ENCODE results near the gene SLC25A1. TPM values are rescaled to one million over a fixed set of nuclear protein-coding genes. Genes with fewer than 3 reads are reported as not detected.

SLC25A1 gene
- polyA plus RNA-seq, 1 of the 3 experiments (the other 2 are of a cell fraction), result 44.7 TPM

GRCh38 chr22:19184276-19184997 is 5.9 kb upstream of the SLC25A1 start:
- Histone ChIP-seq H3K9me2 (no peaks in the 10 kb centered on the region), H3K4me2 (no peak overlapping the region), H3K9ac (no peak overlapping the region), H4K20me1 (ENCODE audit: insufficient read depth) (no peaks in the 10 kb centered on the region), H3K9me3 (no peaks in the 10 kb centered on the region), H3F3A (replicated peaks; ENCODE audit: insufficient read depth) (no peaks in the 10 kb centered on the region), H3K27me3 (ENCODE audit: insufficient read depth) (no peaks in the 10 kb centered on the region), H3K4me1 (ENCODE audit: control insufficient read depth in 1 of 2, insufficient read depth in 2 of 2, low read depth in 1 of 2, low read length in 1 of 2) (peaks cover 0 to 7% of the 10 kb centered on the region in 2 experiments; a peak in 1 of 4 replicates), H3K4me3 (ENCODE audit: low read depth in 2 of 2, low read length in 1 of 2) (no peak overlapping the region), H3K79me2 (ENCODE audit: insufficient read depth) (no peaks in the 10 kb centered on the region), H3K27ac (ENCODE audit: low read depth in 2 of 2, low read length in 1 of 2) (no peak overlapping the region), H3K36me3 (replicated peaks in 1 of 2; ENCODE audit: control insufficient read depth in 1 of 2, insufficient read depth in 2 of 2, low read length in 1 of 2) (peaks cover 0 to 4% of the 10 kb centered on the region in 2 experiments), H2AFZ (ENCODE audit: low read depth) (no peak overlapping the region)
- ChIA-PET CTCF (interaction anchor here (0.6 to 1.5 kb wide), 4 partner anchors 21 to 500 kb away, joined by 3 to 4 read pairs (median 3); no protein-coding TSS in a partner anchor), POLR2A (no interaction called here)
- no peak for DNase-seq
- TF ChIP-seq MXI1 (IDR thresholded peaks at IDR 0.05; ENCODE audit: low read depth, low read length) (no peak), TAF1 (IDR thresholded peaks at IDR 0.05; ENCODE audit: borderline replicate concordance, low read depth, low read length) (no peak), TEAD4 (IDR thresholded peaks at IDR 0.05; ENCODE audit: borderline replicate concordance, insufficient read depth) (no peak), ZBTB33 (IDR thresholded peaks at IDR 0.05; ENCODE audit: borderline replicate concordance, low read depth) (no peak), POLR2AphosphoS5 (IDR thresholded peaks at IDR 0.05; ENCODE audit: low read depth, low read length) (no peak), CHD2 (IDR thresholded peaks at IDR 0.05; ENCODE audit: low read length, partially characterized antibody) (no peak), RAD21 (IDR thresholded peaks at IDR 0.05; ENCODE audit: low read length) (no peak), TCF12 (IDR thresholded peaks at IDR 0.05) (no peak), FOXJ3 (CRISPR knock-in tag; IDR thresholded peaks at IDR 0.05) (no peak), SMC3 (IDR thresholded peaks at IDR 0.05; ENCODE audit: low read depth, low read length) (no peak), SIN3A (IDR thresholded peaks at IDR 0.05; ENCODE audit: borderline replicate concordance, low read depth, low read length) (no peak), MAX (IDR thresholded peaks at IDR 0.05; ENCODE audit: low read depth) (no peak), USF2 (IDR thresholded peaks at IDR 0.05; ENCODE audit: borderline replicate concordance, low read depth, low read length) (no peak)
- WGBS (ENCODE audit: low lambda C conversion rate), result 85% methylated on average over 18 of the region's 20 CpGs

GRCh38 chr22:19183216-19183615 is 4.7 kb upstream of the SLC25A1 start:
- whole genome bisulfite sequencing (ENCODE audit: low lambda C conversion rate), result no CpG with 5 or more reads among the region's 9 CpGs
- ChIA-PET POLR2A (no interaction called here), CTCF (interaction anchor here (1.3 to 1.5 kb wide), 2 partner anchors 104 to 108 kb away, joined by 3 to 5 read pairs; partner anchors contain the start of gene CLTCL1)
- H4K20me1 ChIP-seq (ENCODE audit: insufficient read depth), result no peaks in the 10 kb centered on the region
- H3K36me3 ChIP-seq (replicated peaks in 1 of 2; ENCODE audit: control insufficient read depth in 1 of 2, insufficient read depth in 2 of 2, low read length in 1 of 2), result peaks cover 0 to 4% of the 10 kb centered on the region in 2 experiments
- H3K27me3 ChIP-seq (ENCODE audit: insufficient read depth), result no peaks in the 10 kb centered on the region
- no peak for TF ChIP-seq SMC3 (IDR thresholded peaks at IDR 0.05; ENCODE audit: low read depth, low read length)
- TF ChIP-seq NRF1 (IDR thresholded peaks at IDR 0.05; ENCODE audit: low read depth, low read length), result no peak
- no peak for TF ChIP-seq USF1 (IDR thresholded peaks at IDR 0.05; ENCODE audit: borderline replicate concordance, low read depth)
- TF ChIP-seq RAD21 (IDR thresholded peaks at IDR 0.05; ENCODE audit: low read length), result no peak
- no peak overlapping the region for H3K4me2 ChIP-seq
- no peaks in the 10 kb centered on the region for H3K9me3 ChIP-seq
- H3K9ac ChIP-seq, result no peak overlapping the region
- no peak overlapping the region for H2AFZ ChIP-seq (ENCODE audit: low read depth)
- no peak overlapping the region for H3K4me3 ChIP-seq (ENCODE audit: low read depth in 2 of 2, low read length in 1 of 2)
- H3F3A ChIP-seq (replicated peaks; ENCODE audit: insufficient read depth), result peaks cover 4% of the 10 kb centered on the region
- H3K27ac ChIP-seq (ENCODE audit: low read depth in 2 of 2, low read length in 1 of 2), result no peak overlapping the region
- H3K79me2 ChIP-seq (ENCODE audit: insufficient read depth), result no peaks in the 10 kb centered on the region
- peaks cover 0 to 11% of the 10 kb centered on the region in 2 experiments; a peak in 1 of 4 replicates for H3K4me1 ChIP-seq (ENCODE audit: control insufficient read depth in 1 of 2, insufficient read depth in 2 of 2, low read depth in 1 of 2, low read length in 1 of 2)
- no peak for DNase-seq
- no peaks in the 10 kb centered on the region for H3K9me2 ChIP-seq
